RKO (cell line): ENCODE measurements around the gene GDF11.
A peak's percentile ranks its signal among the peaks of the same experiment; 100 is the strongest.
"Not testable (repeated sequence)": the region's sequence is repeated elsewhere in the genome, so short reads cannot be mapped to it uniquely, and the experiment has no call there.

Source experiments
- DNase-seq: peaks from one replicate; pipeline ENCODE4 v3.0.0-alpha.2; 2016; ENCODE audit warnings: low spot score

Gene GDF11

DNA sequence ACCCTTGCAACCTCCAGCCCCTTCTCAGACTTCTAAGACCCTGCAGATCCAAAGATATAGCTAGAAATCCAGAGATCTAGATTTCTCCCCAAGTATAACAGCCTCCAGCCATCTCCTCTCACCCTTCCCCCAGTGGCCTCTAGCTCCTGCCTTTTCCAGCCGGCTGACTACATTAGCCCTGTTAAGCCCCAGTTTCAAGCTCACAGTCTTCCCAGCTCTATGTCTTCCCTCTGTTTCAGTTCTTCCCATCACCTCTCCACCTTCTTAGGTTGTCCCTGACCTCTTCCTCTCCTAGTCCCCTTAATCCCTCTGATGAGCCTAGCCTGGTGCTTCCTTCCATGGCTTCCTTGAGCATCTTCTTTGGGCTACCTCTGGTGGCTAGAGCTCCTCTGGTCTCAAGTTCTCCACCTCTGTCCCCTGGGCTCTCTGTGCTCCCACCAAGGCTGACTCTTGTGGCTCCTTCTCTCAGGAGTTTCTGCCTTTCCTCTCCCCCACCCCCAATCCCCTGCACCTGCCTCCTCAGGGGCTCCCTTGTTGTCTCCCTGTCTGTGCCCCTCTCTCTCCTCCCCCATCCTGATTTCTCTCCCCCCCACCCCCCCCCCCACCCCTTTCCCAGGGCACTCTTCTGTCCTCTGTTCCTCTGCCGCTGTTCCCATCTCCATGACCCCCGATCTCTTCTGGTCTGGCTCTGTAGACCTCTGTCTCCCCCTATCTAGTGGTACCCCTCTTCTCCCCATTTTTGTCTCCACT lies 816 bp upstream of the GDF11 start:
- no peak for DNase-seq

DNA sequence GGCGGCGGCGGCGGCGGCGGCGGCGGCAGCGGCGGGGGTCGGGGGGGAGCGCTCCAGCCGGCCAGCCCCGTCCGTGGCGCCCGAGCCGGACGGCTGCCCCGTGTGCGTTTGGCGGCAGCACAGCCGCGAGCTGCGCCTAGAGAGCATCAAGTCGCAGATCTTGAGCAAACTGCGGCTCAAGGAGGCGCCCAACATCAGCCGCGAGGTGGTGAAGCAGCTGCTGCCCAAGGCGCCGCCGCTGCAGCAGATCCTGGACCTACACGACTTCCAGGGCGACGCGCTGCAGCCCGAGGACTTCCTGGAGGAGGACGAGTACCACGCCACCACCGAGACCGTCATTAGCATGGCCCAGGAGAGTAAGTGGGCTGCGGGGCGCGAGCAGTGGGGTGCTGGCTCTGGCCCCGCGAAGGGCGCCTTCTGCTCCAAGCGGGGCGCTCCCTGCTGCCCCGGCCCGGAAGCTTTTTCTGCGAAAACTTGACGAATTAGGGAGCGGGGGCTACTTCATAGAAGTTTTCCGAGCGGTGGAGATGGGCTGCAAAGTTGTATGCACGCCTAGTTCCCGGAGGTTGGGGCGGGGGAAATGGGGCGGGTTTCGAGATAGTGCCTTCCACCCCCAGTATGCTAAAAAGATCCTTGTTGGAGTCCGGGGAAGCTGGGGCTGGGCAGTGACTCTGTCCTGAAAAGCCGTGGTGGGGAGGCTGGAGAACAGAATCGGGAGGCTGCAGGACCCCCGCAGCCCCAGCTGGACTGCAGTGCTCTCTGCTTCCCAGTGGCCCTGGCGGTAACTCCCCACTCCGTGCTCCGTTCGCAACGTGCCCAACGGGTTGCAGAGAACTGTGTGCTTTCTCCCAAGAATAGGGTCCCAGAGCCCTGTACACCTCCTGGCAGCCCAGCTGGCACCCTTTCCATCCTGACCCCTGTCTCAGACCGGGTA lies 751 bp downstream of the GDF11 start:
- peak; percentile 84 for DNase-seq

DNA sequence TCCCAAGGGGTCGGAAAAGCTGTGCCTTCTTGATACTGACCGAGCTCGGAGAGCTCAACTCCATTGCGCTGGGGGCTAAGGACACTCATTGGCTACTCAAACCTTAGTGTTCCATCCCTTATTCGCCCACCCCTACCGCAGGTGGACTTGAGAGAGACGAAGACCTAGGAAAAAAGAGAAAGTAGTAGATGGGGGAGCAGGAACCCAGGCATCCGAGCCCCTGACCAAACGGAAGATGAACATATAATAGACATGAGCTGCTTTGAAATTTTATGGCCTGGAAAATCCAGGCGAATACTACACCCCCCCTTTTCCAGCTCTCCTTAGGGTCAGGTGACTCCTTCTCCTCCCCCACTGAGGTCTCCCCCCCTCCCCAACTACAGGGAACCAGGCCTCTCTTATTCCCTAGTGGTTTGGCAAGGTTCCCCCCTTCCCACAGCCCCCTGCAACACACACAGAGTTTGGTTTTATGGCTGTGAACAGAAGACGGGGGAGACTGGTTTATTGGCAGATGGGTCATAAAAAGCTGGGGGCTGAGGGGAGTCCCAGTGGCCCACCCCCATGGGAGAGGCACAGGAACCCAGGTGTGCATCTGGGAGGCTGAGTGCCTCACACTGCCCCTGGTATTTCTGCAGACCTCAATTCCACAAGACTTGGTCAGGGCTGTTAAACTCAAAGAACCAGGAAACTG lies 1.6 kb downstream of the GDF11 start:
- no peak for DNase-seq

DNA sequence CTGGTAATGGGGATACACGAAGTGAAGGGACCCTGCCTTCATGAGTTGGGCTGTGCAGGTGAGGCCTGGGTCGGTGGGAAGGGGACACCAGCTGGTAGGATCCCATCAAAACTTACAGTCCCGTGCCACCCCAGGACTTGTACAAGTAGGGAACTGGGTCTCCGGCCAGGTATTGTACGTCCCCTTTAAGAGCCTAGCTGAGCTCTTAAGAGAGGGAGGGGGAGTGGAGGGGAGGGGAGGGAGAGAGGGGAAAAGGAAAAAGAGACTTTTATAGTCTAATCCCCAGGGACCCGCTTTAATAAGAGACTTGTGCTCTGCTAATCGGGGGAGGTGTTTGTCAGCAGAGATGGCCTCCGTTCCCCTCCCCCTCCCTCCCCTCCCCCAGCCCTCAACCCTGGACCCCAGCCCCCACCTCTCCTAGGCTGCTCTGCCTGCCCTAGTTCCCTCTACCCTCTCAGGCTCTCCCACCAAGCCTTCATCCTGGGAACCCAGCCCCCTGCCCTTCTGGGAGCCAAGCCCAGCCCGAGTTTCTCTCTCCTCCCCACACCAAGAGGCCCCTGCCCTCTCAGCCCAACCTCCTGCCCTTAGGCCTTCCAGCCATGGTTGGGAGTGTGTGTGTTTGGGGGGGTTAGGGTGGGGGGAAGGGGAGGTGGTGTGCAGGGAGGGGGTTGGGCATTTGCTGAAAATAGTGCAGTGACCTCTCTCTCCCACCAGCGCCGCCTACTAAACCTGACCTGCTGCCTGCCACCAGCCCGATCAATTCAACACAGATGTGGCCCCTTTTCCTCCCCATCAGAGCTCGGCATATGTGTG lies 2.6 kb downstream of the GDF11 start:
- no peak for DNase-seq

DNA sequence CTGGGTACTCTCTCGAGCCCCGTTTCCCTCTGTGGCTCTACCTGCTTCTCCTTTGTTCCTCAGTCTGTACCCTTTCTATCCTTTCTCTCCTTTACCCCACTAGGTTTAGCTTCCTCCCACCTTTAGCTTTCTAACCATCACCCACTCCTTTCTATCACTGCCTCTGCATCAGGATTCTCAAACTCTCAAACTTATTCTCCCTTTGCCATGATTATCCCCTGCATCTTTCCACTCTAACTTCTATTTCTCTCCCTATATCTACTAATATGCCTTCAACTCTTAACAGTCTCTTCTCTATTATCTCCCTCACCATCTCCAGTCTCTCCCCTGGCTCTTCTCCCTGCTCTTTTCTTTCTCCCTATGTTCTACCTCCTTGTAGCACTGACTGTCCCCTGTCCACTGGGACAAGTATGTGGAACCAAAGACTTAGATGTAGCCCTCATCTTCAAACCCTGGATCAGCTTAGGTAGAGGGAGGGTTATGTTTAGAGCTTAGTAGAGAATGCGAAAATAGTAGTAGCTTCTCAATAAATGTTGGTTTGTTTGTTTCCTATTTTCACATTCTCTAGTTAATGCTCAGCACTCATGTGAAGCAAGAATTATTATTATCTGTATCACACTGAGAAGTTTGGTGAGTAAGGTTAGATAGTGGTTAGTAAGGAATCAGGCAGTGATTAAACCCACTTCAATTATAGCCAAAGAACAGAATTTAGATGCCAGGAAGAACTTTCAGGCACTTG lies 3.4 kb downstream of the GDF11 start:
- no peak for DNase-seq

DNA sequence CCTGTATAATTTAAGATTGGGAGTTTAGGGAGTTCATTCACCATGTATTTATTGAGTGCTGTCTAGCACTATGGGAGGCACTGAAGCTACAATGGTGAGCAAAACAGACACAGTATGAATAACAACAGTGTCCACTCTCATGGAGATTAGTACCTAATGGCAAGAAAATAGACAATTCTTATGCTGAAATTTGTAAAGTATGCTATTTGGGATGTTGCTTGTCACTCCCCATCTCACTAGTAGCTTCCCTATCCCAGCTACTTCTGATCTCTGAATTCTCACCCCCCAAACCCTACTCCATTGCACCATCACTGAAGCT lies 4.0 kb downstream of the GDF11 start:
- no peak for DNase-seq

DNA sequence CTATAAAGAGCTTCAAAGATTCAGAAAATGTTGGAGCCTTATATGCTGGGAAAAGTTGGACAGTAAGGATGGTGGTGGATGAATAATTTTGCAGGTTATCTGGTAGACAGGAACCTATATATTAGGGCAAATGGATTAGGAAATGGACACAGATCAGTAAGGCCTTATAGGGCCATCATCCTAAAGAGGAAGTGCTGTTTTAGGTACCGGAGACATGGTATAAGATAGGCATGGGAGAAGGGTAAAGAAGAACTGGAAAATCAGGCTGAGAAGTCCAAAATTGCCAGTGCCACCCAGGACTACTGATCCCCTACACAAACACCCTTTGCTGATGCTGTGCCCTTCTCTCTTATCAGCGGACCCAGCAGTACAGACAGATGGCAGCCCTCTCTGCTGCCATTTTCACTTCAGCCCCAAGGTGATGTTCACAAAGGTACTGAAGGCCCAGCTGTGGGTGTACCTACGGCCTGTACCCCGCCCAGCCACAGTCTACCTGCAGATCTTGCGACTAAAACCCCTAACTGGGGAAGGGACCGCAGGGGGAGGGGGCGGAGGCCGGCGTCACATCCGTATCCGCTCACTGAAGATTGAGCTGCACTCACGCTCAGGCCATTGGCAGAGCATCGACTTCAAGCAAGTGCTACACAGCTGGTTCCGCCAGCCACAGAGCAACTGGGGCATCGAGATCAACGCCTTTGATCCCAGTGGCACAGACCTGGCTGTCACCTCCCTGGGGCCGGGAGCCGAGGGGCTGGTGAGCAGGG lies 5.5 kb downstream of the GDF11 start:
- DNase-seq = no peak

DNA sequence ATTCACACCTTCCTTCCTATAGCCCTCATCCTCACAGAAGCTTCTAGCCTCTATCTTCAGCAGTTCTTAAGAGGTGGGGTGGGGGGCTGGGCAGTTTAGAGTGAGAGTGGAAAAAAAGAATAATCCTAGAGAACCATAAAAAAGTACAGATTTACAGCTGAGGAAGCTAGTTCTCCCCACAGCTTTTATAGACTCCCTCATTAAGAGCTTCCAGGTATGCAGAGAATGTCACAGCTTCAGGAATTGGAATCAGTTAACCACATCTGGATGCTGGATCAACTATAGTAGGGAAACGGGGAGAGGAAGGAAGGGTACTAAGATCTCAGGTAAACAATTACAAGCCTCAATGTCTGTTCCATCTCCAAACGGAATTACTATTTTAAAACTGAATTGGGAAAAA lies 12.3 kb downstream of the GDF11 start:
- DNase-seq = no peak

DNA sequence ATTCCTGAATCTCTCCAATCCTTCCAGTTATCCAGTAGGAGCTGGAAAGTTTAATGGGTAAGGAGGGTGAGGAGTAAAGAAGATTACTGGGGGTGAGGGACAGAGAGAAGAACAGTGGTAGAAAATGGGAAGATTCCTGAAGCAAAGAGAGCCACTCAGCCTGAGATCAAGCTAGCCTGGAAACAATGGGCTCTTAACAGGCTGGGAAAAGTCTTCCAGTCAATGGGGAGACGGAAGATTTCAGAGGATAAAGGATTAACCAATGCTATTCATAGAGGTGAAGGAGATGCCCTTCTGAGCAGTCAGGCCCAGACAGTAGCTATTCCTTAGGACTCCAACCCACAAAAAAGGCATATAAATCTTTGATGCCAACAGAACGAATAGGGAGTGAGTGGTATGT lies 14.8 kb downstream of the GDF11 start:
- no peak for DNase-seq

DNA sequence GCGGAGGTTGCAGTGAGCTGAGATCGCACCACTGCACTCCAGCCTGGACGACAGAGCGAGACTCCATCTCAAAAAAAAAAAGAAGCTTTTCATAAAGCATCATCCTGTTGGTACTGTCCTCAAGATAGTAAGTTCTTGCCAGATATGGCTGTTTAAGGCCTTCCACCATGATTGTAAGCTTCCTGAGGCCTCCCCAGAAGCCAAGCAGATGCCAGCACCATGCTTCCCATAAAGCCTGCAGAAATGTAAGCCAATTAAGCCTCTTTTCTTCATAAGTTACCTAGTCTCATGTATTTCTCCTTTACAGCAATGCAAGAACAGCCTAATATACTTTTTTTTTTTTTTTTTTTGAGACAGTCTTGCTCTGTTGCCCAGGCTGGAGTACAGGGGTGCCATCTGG lies 15.7 kb downstream of the GDF11 start:
- DNase-seq = not testable (repeated sequence)

DNA sequence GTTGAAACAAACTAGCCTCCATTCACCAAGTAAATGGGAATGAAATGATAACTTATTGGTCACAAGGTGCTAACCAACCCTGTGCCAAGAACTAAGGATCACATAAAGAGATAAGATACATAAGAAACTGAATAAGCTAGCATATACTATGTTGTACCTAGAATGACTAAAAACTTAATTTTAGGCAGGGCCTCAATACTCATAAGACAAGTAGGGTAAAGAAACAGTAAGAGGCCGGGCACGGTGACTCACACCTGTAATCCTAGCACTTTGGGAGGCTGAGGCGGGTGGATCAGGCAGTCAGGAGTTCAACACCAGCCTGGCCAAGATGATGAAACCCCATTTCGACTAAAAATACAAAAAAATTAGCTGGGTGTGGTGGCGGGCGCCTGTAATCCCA lies 17.7 kb downstream of the GDF11 start:
- no peak for DNase-seq

DNA sequence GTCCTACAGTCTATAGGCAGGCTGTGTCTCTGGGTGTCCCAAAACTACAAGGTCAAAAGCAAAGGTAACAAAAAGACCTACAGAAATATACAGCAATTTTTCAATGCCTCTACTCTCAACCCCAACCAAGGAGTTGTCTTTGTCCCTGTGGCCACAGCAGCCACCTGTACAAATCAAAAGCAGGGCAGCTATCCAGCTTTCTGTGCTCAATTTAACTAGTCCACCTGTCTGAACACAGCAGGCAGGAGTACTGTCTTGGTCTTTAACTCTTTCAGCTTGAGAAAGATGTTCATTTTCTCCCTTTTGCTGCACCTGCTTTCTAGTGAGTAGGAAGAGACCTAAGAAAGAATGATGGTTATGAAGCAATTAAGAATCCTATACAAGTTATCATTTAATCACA lies 19.7 kb downstream of the GDF11 start:
- no peak for DNase-seq

DNA sequence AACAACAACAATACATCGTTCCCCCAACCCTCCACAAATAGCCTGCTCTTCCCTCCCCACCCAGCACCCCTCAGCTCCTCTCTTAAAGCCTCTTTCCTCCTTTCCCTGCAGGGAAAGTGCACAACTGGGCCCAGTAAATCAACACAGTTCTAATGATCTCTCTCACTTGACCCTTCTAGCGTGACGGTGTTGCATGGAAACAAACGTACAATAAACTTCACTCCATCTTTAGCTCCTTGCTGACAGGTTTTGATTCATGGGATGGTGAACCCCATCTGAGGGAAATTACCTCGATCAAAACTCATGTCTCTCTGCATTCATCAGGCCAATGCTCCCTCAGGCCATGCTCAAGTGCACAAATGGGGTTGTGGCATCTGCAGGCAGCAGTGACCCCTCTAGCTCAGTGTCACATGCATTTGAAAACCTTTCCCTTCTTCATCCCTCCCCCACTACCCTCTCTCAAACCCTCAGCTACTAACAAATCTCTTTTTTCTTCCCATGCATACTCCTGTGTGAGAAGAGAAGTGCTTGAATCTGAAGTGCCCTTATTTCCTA lies 22.9 kb downstream of the GDF11 start:
- no peak for DNase-seq

DNA sequence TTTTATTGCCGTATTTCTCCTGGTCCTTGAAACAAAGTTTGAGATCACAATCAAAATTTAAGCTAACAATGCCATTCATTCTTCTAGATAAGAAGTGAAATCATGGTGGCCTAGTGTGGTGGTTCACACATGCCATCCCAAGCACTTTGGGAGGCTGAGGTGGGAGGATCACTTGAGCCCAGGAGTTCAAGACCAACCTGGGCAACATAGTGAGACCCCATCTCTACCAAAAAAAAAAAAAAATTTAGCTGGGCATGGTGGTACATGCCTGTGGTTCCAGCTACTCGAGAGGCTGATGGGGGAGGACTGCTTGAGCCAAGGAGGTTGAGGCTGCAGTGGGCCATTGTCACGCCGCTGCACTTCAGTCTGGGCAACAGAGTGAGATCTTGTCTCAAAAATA lies 24.2 kb downstream of the GDF11 start:
- no peak for DNase-seq

DNA sequence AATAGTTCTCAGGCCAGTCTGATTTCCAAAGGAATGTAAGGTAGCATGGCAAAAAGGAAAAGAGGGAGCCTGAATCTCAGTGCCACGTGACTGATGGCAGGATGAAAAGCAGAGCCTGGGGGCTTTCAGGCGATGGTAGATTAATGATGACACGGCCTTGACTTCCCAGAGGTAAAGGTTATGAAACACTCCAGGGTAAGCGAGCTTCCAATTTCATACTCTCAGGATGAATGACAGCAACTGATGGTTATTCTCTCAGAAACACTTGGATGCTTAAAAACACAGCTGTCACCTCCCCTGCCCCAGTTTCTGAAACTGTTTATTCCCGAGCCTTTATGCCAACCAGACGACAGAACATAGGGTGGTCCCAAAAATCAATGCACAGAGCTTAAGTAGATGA lies 28.8 kb downstream of the GDF11 start:
- no peak for DNase-seq

DNA sequence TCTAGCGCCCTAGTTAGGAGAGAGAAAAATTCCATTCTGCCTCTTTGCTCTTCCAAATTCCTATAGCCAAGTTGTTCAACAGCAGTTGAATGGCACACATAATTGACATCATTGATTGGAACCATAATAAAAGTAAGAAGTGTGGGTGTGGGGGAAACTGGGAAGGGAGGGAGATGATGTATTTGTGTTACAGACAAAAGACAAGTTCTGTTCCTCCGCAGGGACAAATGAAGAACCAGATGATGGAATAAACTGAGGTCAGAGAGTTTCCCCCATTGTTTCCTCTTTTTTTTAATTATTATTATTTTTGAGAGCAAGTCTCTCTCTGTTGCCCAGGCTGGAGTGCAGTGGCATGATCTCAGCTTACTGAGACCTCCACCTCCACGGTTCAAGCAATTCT lies 34.9 kb downstream of the GDF11 start:
- no peak for DNase-seq

DNA sequence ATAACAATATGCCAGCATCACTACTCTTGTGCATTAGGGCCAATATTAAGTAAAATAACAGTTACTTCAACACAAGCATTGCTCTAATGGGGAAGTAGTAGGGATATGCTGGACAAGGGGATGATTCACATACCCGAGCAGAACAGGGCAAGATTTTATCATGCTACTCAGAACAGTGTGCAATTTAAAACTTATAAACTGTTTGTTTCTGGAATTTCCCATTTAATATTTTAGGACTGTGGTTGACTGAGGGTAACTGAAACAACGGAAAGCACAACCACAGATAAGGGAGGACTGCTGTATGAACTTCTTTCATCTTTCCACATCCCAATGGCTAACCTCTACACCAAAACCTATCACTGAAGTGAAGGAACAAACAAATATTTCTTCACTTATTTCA lies 37.8 kb downstream of the GDF11 start:
- no peak for DNase-seq

DNA sequence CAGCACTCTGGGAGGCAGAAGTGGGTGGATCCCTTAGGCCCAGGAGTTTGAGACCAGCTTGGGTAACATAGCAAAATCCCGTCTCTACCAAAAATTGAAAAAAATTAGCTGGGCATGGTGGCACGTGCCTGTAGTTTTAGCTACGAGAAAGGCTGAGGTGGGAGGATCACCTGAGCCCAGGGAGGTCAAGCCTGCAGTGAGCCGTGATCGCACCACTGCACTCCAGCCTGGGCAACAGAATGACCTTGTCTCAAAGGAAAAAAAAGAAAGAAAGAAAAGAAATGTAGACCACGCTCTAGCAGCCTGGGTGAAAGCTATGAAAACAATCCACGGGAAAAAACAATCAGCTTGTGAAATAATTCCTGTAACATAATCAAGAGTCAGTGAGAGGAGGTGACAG lies 45.6 kb downstream of the GDF11 start:
- no peak for DNase-seq

DNA sequence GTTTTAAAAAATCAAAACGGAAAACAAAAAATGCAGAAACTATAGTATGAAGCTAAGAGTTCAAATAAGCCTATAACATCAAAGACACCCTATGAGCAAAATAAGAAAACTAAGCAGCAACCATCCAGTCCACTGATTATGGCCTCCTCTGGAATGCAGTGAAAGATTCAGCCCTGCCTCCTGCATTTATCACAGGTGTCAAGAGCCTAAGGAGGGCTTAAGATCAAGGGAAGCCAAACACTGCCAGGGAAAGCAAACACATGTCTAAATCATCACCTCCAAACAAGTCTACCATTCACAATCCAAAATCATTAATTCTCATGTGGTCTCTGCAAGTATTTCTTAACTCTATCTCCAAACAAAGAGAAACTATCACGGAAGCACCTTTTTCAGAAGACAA lies 46.2 kb downstream of the GDF11 start:
- no peak for DNase-seq

DNA sequence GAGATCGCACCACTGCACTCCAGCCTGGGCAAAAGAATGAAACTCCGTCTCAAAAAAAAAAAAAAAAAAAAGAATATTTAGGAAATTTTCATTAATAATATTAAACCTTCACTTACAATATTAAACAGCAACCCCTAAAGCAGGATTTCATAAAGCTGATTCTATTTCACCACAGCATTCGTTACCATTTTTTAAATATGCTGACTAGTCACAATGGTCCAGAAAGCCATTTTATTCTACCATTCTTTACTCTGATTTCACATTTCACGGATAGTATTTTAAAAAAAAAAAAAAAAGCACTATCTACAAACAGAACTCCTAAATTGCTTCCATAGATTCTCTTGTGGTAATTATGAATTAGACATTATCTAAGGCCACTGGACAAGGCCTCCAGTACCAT lies 47.0 kb downstream of the GDF11 start:
- no peak for DNase-seq
